ENCODE data around the gene TBC1D17.

TBC1D17 gene

GRCh38 chr19:49849433-49850220 lies 27.9 kb upstream of the TBC1D17 start:
- DNase-seq, result no peak

DNA sequence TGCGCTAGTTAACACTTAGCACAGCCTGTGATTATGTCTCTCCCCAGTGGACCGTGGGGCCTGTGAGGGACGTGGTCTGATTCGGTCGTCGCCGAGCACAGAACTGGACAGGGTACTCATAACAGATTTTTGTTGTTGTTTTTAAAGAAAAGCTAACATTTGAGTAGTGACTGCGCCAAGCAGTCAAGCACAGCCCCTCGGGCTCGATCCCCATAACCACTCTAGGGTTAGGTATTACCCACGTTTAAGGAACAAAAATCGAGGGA lies 27.3 kb upstream of the TBC1D17 start:
- DNase-seq, result no peak

DNA sequence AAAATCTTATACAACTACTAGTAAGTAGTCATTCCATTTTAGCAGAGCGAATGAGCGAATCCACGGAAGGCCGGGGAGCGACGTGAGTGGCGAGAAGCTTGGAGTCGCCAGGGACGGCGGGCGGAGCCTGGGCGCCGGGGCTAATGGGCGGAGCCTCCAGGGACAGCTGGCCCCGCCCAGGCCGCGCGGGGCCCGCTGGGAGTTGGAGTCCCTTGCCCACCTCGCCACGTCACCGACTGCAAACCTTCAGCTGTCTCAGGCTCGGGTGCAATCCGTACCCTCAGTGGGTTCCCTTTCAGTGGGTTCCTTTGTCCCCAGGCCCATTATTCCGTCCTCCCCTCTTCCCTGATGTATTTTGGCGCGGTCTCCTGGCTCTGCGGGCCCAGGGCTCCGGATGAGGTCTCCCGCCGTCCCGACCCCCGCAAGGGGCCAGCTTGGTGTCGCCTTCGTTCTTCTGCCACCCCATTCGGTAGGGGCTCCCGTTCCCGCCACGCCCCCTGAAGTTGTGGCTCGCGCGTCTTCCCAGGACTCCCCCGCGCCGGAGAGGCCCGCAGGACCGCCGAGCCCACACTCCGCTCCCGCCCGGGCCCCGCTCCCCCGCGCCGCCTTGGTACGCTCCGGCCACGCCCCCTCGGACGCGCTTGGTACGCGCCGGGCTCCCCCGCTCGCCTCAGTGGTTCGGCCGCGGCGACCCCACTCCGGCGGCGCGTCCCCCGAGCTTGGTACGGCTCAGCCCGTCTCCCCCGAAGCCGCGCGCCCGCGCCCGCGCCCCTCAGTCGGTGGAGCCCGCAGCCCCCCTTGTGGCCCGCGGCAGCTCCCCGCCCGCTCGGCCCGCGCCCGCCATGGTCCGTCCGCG lies 26.8 kb upstream of the TBC1D17 start, which contains the start of gene PTOV1:
PTOV1 (plus strand) TSS at position 673 of the 856 bp plus-strand sequence.
- DNase-seq, result peak; percentile 90

DNA sequence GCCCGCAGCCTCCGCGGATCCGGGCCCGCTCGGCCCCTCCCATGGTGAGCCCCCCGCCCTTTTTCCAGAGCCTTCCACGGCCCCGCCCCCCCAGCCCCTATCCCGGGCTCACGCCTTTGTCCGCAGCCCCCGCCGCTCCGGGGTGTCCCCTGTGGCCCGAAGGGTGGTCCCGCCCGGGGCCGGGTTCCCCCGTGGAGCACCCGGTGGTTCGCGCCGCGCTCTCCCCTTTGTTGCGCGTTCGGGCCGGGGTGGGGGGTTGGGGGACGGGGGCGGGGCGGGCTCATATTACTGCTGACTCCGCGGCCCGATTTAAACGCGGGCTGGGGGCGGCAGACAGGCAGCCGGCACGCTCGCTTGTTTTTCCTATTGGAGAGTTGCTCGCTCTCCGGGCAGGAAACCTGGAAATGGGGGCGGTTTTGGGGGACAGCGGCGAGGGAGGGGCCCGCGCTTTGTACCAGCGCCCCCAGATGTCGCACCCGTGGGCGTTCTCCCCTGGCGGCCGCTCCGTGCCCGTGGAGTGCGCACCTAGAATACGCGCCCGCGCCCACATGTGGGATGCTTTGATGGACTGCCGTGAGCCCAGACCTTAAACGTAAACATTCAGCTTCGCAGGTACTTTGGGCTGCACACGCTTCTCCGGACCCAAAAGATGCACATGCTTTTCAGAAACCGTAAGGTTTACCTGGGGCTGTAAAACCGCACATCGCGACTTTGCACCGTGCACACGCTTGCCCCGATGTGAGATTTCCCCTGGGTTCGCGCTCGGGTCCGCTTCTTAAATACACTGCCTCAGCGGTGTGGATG lies 25.8 kb upstream of the TBC1D17 start:
- DNase-seq, result peak in 1 of 2 donors; percentile 42

- DNase-seq, result no peak
Measured at GRCh38 chr19:49852631-49853126, 24.8 kb upstream of the TBC1D17 start.

- DNase-seq, result no peak
Measured at GRCh38 chr19:49853852-49854377, 23.6 kb upstream of the TBC1D17 start.

DNA sequence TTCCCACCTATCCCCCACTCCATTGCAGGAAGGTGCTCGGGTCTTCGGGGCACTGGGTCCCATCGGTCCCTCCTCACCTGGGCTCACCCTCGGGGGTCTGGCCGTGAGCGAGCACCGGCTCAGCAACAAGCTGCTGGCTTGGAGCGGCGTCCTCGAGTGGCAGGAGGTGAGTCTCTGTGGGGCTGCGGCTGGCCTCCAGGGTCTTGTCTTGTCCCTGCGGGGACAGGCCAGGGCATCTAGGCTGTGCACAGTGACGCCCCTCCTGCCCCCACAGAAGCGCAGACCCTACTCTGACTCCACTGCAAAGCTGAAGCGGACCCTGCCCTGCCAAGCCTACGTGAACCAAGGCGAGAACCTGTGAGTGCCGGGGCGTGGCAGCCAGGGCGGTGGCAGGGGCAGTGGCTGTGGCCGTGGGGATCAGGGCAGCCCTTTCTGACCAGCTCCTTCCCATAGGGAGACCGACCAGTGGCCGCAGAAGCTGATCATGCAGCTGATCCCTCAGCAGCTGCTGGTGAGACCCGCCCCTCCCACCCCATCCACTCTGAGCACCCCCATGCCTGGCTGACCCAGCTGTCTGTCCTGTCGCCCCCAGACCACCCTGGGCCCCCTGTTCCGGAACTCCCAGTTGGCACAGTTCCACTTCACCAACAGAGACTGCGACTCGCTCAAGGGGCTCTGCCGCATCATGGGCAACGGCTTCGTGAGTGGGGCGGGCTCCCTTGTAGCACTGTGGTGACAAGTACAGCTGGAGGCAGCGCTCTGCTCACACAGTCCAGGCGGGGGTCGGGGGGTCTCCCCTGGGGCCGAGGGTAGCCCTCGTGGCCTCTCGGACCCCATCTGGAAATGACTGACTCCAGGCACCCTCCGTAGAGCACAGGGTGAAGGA lies 22.9 kb upstream of the TBC1D17 start:
- no peak for DNase-seq

DNA sequence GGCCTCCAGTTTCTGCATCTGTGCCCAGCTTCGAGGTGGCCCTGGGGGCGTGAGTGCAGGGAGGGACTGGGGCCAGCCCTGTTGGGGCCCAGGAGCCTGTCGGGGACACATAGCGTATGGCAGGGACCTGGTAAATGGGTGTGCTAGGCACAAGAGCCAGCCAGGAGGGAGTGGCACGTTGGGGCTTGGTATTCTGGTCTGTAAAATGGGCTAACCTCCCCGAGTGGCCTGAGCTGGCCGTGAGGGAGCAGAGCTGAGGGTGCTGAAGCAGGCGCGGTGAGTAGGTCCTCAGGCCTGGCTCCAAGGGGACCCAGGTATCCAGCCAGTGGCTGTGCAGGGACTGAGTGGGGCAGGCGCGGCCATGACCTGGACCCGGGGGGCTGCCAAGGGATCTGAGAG lies 22.2 kb upstream of the TBC1D17 start:
- no peak for DNase-seq

DNA sequence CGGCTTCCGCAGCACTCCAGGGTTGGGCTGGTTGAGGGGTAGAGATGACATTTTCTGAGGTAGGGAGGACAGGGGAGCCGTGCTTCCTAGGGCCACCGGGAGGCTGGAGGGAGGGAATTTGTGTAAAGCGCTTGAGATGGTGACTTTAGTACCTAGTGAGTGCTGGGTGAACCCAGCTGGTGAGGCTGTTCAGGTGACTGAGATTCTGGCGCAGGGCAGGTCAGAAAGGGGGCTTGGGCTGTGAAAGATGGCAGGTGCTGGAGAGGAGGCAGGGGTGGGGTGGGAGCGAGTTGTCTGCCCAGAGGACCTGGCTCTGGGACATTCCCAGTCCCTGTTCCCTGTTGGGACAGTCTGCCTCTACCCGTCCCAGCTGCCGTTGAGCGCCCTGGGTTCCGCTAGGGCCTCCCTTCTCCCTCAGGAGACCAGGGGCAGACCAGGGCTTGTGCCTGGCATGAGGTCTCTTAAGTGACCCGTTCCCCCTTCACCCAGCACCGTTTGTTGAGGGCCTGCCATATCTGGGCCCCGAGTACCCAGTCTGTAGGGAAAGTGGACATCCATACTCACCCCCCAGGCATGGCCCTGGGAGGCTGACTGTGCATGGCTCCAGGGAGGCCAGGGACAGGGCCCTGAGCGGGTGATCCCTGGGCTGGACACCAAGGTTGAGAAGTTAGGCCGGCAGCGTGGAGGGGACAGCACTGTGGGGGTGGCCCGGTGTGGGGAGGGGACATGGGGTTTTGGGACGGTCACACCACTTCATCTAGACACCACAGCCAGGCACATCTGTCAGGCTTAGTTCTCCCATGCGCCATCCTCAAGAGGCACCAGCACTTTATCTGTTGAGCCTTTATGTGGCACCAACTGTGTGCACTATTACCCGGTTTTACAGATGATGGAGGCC lies 21.6 kb upstream of the TBC1D17 start:
- DNase-seq, result no peak

- DNase-seq, result no peak
Measured at GRCh38 chr19:49856574-49857021, 20.9 kb upstream of the TBC1D17 start.

DNA sequence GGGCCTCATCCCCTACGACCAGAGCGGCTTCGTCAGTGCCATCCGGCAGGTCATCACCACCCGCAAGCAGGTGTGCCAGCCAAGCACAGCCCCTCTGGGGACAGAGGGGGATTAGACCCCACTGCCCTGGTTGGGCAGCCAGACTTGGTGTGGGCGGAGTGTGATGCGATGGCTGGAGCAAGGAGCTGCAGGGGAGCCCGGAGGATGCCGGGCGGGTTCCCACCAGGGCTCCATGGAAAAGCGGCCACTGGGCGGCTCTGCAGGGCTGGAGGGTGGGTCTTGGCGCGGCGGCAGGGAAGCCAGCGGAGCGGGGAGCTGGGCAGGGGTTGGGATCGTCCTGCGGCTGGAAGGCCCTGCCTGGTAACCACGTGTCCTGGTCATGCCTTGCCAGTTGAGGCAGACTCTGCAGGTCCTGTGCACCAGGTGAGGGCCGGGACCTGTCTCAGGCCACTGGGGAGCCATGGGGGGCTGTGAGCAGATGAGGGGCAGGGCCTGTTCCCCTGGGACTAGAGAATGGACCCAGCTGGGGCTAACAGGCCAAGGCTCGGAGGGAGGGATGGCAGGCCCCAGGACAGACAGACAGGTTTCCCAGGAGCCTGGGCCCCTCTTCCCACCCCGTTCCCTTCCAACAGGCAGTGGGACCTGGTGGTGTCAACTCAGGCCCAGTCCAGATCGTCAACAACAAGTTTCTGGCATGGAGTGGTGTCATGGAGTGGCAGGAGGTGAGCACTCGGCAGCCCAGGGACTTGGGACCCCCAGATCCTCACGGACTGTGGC lies 20.3 kb upstream of the TBC1D17 start:
- no peak for DNase-seq

- DNase-seq, result no peak
Measured at GRCh38 chr19:49857838-49858087, 19.7 kb upstream of the TBC1D17 start.

GRCh38 chr19:49858088-49858985 lies 19.2 kb upstream of the TBC1D17 start:
- no peak for DNase-seq

DNA sequence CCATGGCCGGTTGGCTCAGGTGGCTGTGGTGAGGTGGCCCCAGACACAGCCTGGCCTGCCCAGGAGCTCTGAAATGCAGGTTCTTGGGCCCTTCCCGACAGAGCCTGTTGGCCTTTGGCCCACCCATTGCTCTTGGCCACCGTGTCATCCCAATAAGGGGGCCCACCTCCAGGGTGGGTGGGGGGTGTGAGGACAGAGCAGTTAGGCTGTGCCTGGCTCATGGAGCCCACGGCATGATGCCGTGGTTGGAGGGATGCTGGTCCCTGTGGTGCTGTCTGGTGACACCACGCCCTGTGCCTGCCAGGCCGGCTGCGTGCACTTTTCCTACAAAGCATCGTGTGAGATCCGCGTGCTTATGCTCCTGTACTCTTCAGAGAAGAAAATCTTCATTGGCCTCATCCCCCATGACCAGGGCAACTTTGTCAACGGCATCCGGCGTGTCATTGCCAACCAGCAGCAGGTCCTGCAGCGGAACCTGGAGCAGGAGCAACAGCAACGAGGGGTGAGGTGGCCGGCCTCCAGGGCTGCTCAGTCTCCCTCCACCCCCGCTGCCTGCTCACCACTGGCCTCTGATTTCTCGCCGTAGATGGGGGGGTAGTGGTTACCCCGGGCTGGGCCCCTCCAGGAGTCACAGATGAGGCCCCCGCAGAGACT lies 17.7 kb upstream of the TBC1D17 start:
- DNase-seq, result no peak

DNA sequence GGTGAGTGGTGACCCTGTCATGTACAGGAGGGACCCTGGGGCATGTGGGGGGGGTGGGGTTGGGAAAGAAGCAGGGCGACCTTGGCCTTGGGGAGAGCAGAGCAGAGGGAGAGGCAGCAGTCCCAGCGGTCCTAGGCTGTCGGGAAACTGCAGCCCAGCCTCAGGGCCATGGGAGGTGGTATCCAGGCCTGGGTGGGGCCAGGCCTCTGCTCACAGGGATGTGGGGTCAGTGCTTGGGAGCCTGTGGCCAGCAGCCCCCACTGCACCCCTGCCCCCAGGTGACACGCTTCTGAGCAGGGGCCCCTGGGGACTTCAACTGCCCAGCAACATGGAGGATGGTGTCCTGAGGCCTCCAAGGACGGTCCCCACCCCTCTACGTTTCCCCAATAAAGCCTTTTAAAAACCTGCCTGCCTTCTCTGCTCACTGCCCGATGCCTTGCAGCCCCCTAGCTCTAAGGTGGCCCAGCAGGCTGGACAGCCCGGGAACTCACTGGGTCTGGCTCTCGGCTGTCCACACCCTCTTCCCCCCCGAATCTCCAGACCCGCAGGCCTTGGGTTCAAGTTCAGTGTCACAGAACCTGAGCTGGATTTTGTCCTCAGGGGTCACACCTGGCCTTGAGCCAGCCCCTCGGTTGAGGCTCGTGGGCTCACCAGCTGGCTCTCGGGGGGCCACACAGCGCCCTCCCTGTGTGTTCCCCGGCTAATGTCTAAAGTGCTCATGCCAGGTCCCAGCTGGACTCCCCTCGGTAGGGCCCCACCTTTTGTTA lies 17.0 kb upstream of the TBC1D17 start:
- no peak for DNase-seq

DNA sequence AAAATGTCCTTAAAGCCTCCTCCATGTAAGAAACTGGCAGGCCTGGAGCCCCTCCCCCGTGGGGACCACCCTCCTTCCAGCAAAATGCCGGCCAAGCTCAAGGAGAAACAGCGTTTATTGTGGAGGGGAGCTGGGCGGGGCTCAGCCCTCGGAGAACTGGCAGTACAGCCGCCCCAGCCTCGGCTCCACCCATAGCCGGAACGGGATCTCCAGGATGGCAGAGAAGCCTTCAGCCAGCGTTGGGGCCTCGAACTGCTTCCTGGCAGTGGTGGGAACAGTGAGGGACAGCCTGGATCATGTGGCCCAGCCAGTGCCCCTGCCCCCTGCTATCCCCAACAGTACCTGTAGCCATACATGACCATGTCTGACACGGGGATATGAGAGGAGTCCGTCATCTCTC lies 16.4 kb upstream of the TBC1D17 start:
- no peak for DNase-seq

GRCh38 chr19:49861541-49862378 lies 15.7 kb upstream of the TBC1D17 start:
- no peak for DNase-seq

Measured in CD4-positive, alpha-beta T cell treated with Interleukin-4 for 1 hour (primary cell).